Superior temporal gyrus (tissue), 1 donor: Measurements from ENCODE around the gene USP20.

Experiments
- DNase-seq: peaks from one replicate; pipeline ENCODE4 v3.0.0-alpha.2; 2016; ENCODE audit errors: extremely low spot score

The USP20 gene

GRCh38 chr9:129918296-129918950 lies 83.2 kb downstream of the USP20 start:
- DNase-seq, result no peak

- peak; percentile 26 for DNase-seq
Measured at GRCh38 chr9:129919277-129919676, 84.0 kb downstream of the USP20 start.

- peak; percentile 8 for DNase-seq
Measured at GRCh38 chr9:129919841-129920240, 84.6 kb downstream of the USP20 start.

- DNase-seq, result peak; percentile 7
Measured at GRCh38 chr9:129921905-129922304, 86.6 kb downstream of the USP20 start.

- peak; percentile 51 for DNase-seq
Measured at GRCh38 chr9:129923589-129923988, 88.3 kb downstream of the USP20 start.

GRCh38 chr9:129929496-129930125 lies 94.4 kb downstream of the USP20 start:
- peak; percentile 65 for DNase-seq

GRCh38 chr9:129930743-129931142 lies 95.5 kb downstream of the USP20 start:
- DNase-seq, result no peak
